Measurements from ENCODE around the gene SH3GL1.

Gene SH3GL1

GRCh38 chr19:4358709-4359626 is 41.4 kb downstream of the SH3GL1 start:
- Histone ChIP-seq H3K23ac (ENCODE audit: low read length) (no peak overlapping the region), H3K9me3 (ENCODE audit: insufficient read depth, low read depth, low read length) (no peaks in the 10 kb centered on the region), H4K12ac (ENCODE audit: low read depth, low read length) (no peak overlapping the region), H3K9ac (ENCODE audit: low read length) (no peak overlapping the region), H3K4me1 (ENCODE audit: control insufficient read depth in 1 of 2, insufficient read depth in 2 of 2, low read length in 2 of 2) (peaks cover 0 to 3% of the 10 kb centered on the region in 2 experiments), H2AK5ac (ENCODE audit: low read length) (no peak overlapping the region), H3K4me3 (ENCODE audit: low read depth, low read length) (no peak overlapping the region), H3K79me1 (ENCODE audit: low read length) (no peaks in the 10 kb centered on the region), H2AFZ (ENCODE audit: insufficient read depth, low read length, poor library complexity) (no peak overlapping the region), H3K27ac (ENCODE audit: low read depth, low read length) (no peak overlapping the region), H3K4ac (ENCODE audit: low read depth, low read length) (no peak overlapping the region), H3K18ac (ENCODE audit: low read length) (no peak overlapping the region), H2BK12ac (ENCODE audit: low read length) (no peak overlapping the region), H3K14ac (ENCODE audit: low read length) (no peak overlapping the region), H4K8ac (ENCODE audit: low read depth, low read length) (no peak overlapping the region), H4K91ac (ENCODE audit: low read depth, low read length) (no peak overlapping the region), H2BK120ac (ENCODE audit: insufficient read depth, low read length, poor library complexity) (no peak overlapping the region), H3K27me3 (ENCODE audit: insufficient read depth, low read length) (no peaks in the 10 kb centered on the region), H2BK5ac (ENCODE audit: low read depth, low read length, poor library complexity) (no peak overlapping the region), H3K36me3 (ENCODE audit: control insufficient read depth in 1 of 2, insufficient read depth in 2 of 2, low read length in 2 of 2) (peaks cover 74 to 76% of the 10 kb centered on the region in 2 experiments), H3K79me2 (ENCODE audit: control insufficient read depth, insufficient read depth, low read length, poor library complexity) (no peaks in the 10 kb centered on the region), H3K4me2 (ENCODE audit: low read length) (no peak overlapping the region)
- no CpG with 5 or more reads among the region's 25 CpGs for WGBS (ENCODE audit: extremely low coverage, insufficient coverage, insufficient read length)
- no peak for DNase-seq

- WGBS (ENCODE audit: extremely low coverage, insufficient coverage, insufficient read length), result no CpG with 5 or more reads among the region's 16 CpGs
- Histone ChIP-seq H3K4me2 (ENCODE audit: low read length) (no peak overlapping the region), H4K8ac (ENCODE audit: low read depth, low read length) (no peak overlapping the region), H3K4me3 (ENCODE audit: low read depth, low read length) (no peak overlapping the region), H3K14ac (ENCODE audit: low read length) (no peak overlapping the region), H2BK12ac (ENCODE audit: low read length) (no peak overlapping the region), H3K27me3 (ENCODE audit: insufficient read depth, low read length) (no peaks in the 10 kb centered on the region), H4K91ac (ENCODE audit: low read depth, low read length) (no peak overlapping the region), H3K18ac (ENCODE audit: low read length) (no peak overlapping the region), H3K79me2 (ENCODE audit: control insufficient read depth, insufficient read depth, low read length, poor library complexity) (no peaks in the 10 kb centered on the region), H3K79me1 (ENCODE audit: low read length) (no peaks in the 10 kb centered on the region), H2AFZ (ENCODE audit: insufficient read depth, low read length, poor library complexity) (no peak overlapping the region), H4K12ac (ENCODE audit: low read depth, low read length) (no peak overlapping the region), H3K23ac (ENCODE audit: low read length) (no peak overlapping the region), H3K36me3 (ENCODE audit: control insufficient read depth in 1 of 2, insufficient read depth in 2 of 2, low read length in 2 of 2) (peaks cover 70 to 71% of the 10 kb centered on the region in 2 experiments), H3K9me3 (ENCODE audit: insufficient read depth, low read depth, low read length) (peaks cover under 1% of the 10 kb centered on the region), H2AK5ac (ENCODE audit: low read length) (no peak overlapping the region), H3K9ac (ENCODE audit: low read length) (no peak overlapping the region), H2BK120ac (ENCODE audit: insufficient read depth, low read length, poor library complexity) (no peak overlapping the region), H3K4me1 (ENCODE audit: control insufficient read depth in 1 of 2, insufficient read depth in 2 of 2, low read length in 2 of 2) (peaks cover 0 to 3% of the 10 kb centered on the region in 2 experiments), H2BK5ac (ENCODE audit: low read depth, low read length, poor library complexity) (no peak overlapping the region), H3K4ac (ENCODE audit: low read depth, low read length) (no peak overlapping the region), H3K27ac (ENCODE audit: low read depth, low read length) (no peak overlapping the region)
- DNase-seq, result no peak
Measured at GRCh38 chr19:4357921-4358326, 42.4 kb downstream of the SH3GL1 start.

- no peak for DNase-seq
- no peak overlapping the region for H4K8ac ChIP-seq (ENCODE audit: low read depth, low read length)
- H2AFZ ChIP-seq (ENCODE audit: insufficient read depth, low read length, poor library complexity), result no peak overlapping the region
- H3K14ac ChIP-seq (ENCODE audit: low read length), result no peak overlapping the region
- no peaks in the 10 kb centered on the region for H3K27me3 ChIP-seq (ENCODE audit: insufficient read depth, low read length)
- no peak overlapping the region for H4K91ac ChIP-seq (ENCODE audit: low read depth, low read length)
- no peak overlapping the region for H3K4me2 ChIP-seq (ENCODE audit: low read length)
- H3K9me3 ChIP-seq (ENCODE audit: insufficient read depth, low read depth, low read length), result peaks cover 3% of the 10 kb centered on the region
- H3K79me1 ChIP-seq (ENCODE audit: low read length), result no peaks in the 10 kb centered on the region
- H3K36me3 ChIP-seq (ENCODE audit: control insufficient read depth in 1 of 2, insufficient read depth in 2 of 2, low read length in 2 of 2), result peaks cover 64% of the 10 kb centered on the region in 2 experiments
- no peak overlapping the region for H3K18ac ChIP-seq (ENCODE audit: low read length)
- H3K4me1 ChIP-seq (ENCODE audit: control insufficient read depth in 1 of 2, insufficient read depth in 2 of 2, low read length in 2 of 2), result peaks cover 0 to 3% of the 10 kb centered on the region in 2 experiments
- H3K9ac ChIP-seq (ENCODE audit: low read length), result no peak overlapping the region
- H4K12ac ChIP-seq (ENCODE audit: low read depth, low read length), result no peak overlapping the region
- H3K4me3 ChIP-seq (ENCODE audit: low read depth, low read length), result no peak overlapping the region
- no CpG with 5 or more reads among the region's 23 CpGs for WGBS (ENCODE audit: extremely low coverage, insufficient coverage, insufficient read length)
- no peak overlapping the region for H3K23ac ChIP-seq (ENCODE audit: low read length)
- no peak overlapping the region for H2BK120ac ChIP-seq (ENCODE audit: insufficient read depth, low read length, poor library complexity)
- H3K79me2 ChIP-seq (ENCODE audit: control insufficient read depth, insufficient read depth, low read length, poor library complexity), result no peaks in the 10 kb centered on the region
- no peak overlapping the region for H2AK5ac ChIP-seq (ENCODE audit: low read length)
- no peak overlapping the region for H3K27ac ChIP-seq (ENCODE audit: low read depth, low read length)
- H2BK5ac ChIP-seq (ENCODE audit: low read depth, low read length, poor library complexity), result no peak overlapping the region
- H3K4ac ChIP-seq (ENCODE audit: low read depth, low read length), result no peak overlapping the region
- H2BK12ac ChIP-seq (ENCODE audit: low read length), result no peak overlapping the region
Measured at GRCh38 chr19:4357095-4357797, 43.1 kb downstream of the SH3GL1 start.

GRCh38 chr19:4354897-4355296 is 45.5 kb downstream of the SH3GL1 start:
- H3K27ac ChIP-seq (ENCODE audit: low read depth, low read length), result no peak overlapping the region
- no peak overlapping the region for H3K4me2 ChIP-seq (ENCODE audit: low read length)
- no peak overlapping the region for H2AK5ac ChIP-seq (ENCODE audit: low read length)
- no peaks in the 10 kb centered on the region for H3K27me3 ChIP-seq (ENCODE audit: insufficient read depth, low read length)
- H3K14ac ChIP-seq (ENCODE audit: low read length), result no peak overlapping the region
- H3K23ac ChIP-seq (ENCODE audit: low read length), result no peak overlapping the region
- H3K4me3 ChIP-seq (ENCODE audit: low read depth, low read length), result no peak overlapping the region
- H2BK12ac ChIP-seq (ENCODE audit: low read length), result no peak overlapping the region
- H2BK120ac ChIP-seq (ENCODE audit: insufficient read depth, low read length, poor library complexity), result no peak overlapping the region
- no peak overlapping the region for H4K12ac ChIP-seq (ENCODE audit: low read depth, low read length)
- H3K4ac ChIP-seq (ENCODE audit: low read depth, low read length), result no peak overlapping the region
- no peak overlapping the region for H4K91ac ChIP-seq (ENCODE audit: low read depth, low read length)
- H3K79me2 ChIP-seq (ENCODE audit: control insufficient read depth, insufficient read depth, low read length, poor library complexity), result no peaks in the 10 kb centered on the region
- H3K4me1 ChIP-seq (ENCODE audit: control insufficient read depth in 1 of 2, insufficient read depth in 2 of 2, low read length in 2 of 2), result no peaks in the 10 kb centered on the region
- DNase-seq, result no peak
- no peak overlapping the region for H3K18ac ChIP-seq (ENCODE audit: low read length)
- no peak overlapping the region for H3K9ac ChIP-seq (ENCODE audit: low read length)
- peaks cover 3% of the 10 kb centered on the region for H3K9me3 ChIP-seq (ENCODE audit: insufficient read depth, low read depth, low read length)
- WGBS (ENCODE audit: extremely low coverage, insufficient coverage, insufficient read length), result no CpG with 5 or more reads among the region's 17 CpGs
- H2BK5ac ChIP-seq (ENCODE audit: low read depth, low read length, poor library complexity), result no peak overlapping the region
- H2AFZ ChIP-seq (ENCODE audit: insufficient read depth, low read length, poor library complexity), result no peak overlapping the region
- H3K79me1 ChIP-seq (ENCODE audit: low read length), result no peaks in the 10 kb centered on the region
- H4K8ac ChIP-seq (ENCODE audit: low read depth, low read length), result no peak overlapping the region
- peaks cover 47 to 50% of the 10 kb centered on the region in 2 experiments for H3K36me3 ChIP-seq (ENCODE audit: control insufficient read depth in 1 of 2, insufficient read depth in 2 of 2, low read length in 2 of 2)
